NCI-H524 treated with DMSO at 0.1 percent for 48 hours (cell line): Measurements from ENCODE around the gene NOL12.
"Not testable (repeated sequence)": the region's sequence is repeated elsewhere in the genome, so short reads cannot be mapped to it uniquely, and the experiment has no call there.

Source experiments
- DNase-seq: peaks from one replicate; lab custom pipeline; 2025; lab: John Stamatoyannopoulos, UW

NOL12 gene

DNA sequence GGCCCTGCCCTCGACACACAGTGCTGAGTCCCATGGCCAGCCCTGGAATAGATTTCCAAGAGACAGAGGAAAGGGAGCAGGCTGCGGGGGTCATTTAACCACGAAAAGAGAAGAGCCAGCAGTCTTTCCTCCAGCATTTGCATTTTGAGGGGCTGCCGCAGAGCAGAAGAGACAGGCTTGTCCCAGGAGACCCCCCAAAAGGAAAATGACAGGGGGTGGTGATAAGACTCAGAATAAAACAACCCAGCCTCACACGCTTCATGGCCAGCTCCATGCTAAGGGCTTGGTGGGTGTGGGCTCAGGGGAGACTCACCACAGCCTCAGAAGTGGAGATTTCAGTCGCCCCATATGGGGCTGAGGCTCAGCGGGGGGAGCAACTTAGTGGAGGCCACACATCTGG is 27.6 kb downstream of the NOL12 start:
- DNase-seq, result no peak

- no peak for DNase-seq
These were observed 28.5 kb downstream of the NOL12 start for GRCh38 chr22:37714634-37715033.

GRCh38 chr22:37715760-37716159 is 29.6 kb downstream of the NOL12 start:
- no peak for DNase-seq

- no peak for DNase-seq
These were observed 30.6 kb downstream of the NOL12 start for GRCh38 chr22:37716708-37717107.

DNA sequence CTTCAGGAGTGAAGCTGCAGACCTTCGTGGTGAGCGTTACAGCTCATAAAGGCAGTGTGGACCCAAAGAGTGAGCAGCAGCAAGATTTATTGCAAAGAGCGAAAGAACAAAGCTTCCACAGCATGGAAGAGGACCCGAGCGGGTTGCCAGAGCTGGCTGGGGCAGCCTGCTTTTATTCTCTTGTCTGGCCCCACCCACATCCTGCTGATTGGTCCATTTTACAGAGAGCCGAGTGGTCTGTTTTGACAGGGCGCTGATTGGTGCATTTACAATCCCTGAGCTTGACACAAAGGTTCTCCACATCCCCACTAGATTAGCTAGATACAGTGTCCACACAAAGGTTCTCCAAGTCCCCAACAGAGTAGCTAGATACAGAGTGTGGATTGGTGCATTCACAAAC is 31.1 kb downstream of the NOL12 start:
- DNase-seq, result not testable (repeated sequence)

- DNase-seq, result not testable (repeated sequence)
These were observed 31.7 kb downstream of the NOL12 start for GRCh38 chr22:37717746-37718305.

DNA sequence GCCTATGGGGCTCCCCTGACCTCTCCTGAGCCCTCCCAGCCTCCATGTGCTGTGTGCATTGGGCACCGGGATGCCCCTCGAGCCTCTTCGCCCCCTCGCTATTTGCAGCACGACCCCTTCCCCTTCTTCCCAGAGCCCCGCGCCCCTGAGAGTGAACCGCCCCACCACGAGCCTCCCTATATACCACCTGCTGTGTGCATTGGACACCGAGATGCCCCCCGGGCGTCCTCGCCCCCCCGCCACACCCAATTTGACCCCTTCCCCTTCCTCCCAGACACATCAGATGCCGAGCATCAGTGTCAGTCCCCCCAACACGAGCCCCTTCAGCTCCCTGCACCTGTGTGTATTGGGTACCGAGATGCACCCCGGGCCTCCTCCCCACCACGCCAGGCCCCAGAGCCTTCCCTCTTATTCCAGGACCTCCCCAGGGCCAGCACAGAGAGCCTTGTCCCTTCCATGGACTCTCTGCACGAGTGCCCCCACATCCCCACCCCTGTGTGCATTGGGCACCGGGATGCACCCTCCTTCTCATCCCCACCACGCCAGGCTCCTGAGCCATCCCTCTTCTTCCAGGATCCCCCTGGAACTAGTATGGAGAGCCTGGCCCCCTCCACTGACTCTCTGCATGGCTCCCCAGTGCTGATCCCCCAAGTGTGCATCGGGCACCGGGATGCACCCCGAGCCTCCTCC is 39.6 kb downstream of the NOL12 start:
- DNase-seq, result no peak

DNA sequence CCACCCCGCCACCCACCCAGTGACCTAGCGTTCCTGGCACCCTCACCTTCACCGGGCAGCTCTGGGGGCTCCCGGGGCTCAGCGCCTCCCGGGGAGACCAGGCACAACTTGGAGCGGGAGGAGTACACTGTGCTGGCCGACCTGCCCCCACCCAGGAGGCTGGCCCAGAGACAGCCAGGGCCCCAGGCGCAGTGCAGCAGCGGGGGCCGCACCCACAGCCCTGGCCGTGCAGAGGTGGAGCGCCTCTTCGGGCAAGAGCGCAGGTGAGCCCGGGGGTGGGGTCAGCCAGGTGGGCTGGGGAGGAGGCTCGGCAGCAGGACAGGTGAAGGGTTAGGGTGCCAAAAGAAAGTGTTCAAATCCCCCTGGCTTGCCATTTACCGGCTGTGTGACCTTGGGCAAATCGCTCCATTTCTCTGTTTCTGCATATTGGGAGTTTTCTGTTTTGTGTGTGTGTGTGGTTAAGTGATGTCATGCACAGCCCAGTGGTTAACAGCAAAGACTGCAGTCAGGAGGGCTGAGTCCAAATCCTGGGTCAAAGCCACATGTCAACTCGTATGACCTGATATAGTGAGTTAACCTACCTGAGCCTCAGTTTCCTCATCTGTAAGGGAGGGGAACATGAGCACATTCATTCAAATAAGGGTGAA is 40.2 kb downstream of the NOL12 start:
- no peak for DNase-seq

DNA sequence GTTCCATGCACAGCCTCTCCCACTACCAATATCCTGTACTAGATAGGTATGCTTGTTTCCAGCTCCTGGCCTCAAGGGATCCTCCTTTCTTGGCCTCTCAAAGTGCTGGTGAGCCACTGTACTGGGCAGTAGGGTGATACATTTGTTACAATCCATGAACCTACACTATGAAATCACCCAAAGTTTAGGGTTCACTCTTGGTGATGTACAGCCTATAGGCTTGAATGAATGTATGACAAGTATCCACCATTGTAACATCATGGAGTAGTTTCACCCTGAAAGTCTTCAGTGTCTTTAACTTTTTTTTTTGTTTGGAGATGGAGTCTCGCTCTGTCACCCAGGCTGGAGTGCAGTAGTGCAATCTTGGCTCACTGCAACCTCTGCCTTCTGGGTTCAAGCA is 42.5 kb downstream of the NOL12 start:
- DNase-seq, result no peak

GRCh38 chr22:37731804-37732471 is 45.8 kb downstream of the NOL12 start:
- no peak for DNase-seq

DNA sequence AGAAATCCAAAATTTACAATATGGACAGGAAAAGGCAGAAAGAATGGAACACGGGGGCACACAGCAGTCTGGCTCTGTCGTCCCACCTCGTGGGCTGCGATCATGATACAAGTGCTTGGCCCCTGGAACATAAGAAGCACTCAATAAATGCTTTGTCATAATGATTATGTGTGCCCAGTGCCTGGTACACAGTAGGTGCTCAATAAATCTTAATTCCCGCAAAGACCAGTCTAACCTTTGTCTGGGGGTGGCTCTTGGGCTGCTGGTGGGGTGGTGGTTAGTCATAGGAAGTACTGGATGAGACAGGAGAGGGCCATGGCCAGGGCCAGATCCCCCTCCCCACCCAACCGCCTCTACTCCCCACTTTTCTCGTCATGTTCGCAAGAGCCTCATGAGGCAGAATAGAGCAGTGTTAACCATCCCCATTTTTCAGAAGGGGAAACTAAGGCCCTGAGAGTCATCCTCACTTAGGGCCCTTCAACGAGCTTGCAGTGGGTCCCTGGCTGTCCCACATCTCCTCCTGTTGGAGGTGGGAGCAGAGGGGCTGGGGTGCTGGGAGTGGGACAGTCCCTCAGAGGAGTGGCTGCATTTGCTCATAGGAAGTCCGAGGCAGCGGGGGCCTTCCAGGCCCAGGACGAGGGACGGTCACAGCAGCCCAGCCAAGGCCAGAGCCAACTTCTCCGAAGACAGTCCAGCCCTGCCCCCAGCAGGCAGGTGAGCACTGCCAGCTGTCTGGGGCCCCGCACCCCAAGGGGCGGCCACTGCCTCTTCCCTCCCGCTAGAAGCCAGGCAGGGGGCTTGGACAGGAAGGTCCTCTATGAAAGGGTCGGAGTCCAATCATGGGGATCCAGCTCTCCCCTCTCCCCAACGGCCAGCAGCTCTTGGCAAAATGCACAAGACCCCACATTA is 46.8 kb downstream of the NOL12 start:
- no peak for DNase-seq

- no peak for DNase-seq
These were observed 47.7 kb downstream of the NOL12 start for GRCh38 chr22:37733625-37734401.

- no peak for DNase-seq
These were observed 48.2 kb downstream of the NOL12 start for GRCh38 chr22:37734402-37734700.

DNA sequence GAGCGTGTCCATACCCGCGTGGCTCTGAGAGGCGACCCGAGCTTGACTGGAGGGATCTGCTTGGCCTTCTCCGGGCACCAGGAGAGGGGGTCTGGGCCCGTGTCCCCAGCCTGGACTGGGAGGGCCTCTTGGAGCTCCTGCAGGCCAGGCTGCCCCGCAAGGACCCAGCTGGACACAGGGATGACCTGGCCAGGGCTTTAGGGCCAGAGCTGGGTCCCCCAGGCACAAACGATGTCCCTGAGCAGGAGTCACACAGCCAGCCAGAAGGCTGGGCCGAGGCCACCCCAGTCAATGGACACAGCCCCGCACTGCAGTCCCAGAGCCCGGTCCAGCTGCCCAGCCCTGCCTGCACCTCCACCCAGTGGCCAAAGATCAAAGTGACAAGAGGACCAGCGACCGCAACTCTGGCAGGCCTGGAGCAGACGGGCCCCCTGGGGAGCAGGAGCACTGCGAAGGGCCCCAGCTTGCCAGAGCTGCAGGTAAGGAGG is 48.9 kb downstream of the NOL12 start:
- DNase-seq, result no peak

GRCh38 chr22:37739035-37739434 is 52.9 kb downstream of the NOL12 start:
- no peak for DNase-seq

DNA sequence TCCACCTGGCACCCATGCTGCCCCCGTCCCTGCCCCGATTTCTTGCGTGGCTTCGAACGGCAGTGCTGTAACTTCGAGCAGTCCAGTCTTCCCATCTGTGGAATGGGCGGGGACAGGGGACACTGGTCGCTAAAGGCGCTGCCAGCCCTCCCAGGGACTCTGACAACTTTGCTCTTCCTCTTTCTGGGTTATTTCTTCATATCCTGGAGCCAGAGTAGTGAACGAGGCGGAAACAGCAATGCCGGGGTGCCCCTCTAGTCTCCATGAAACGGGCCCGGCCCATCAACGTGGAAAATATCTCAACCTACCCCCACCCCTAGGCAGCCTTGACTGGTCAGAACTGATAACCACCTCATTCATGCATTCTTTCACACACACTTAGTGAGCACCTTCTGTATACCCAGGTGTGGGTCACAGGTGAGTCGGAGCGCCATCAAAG is 53.5 kb downstream of the NOL12 start:
- no peak for DNase-seq

GRCh38 chr22:37740455-37741311 is 54.5 kb downstream of the NOL12 start:
- DNase-seq, result no peak

DNA sequence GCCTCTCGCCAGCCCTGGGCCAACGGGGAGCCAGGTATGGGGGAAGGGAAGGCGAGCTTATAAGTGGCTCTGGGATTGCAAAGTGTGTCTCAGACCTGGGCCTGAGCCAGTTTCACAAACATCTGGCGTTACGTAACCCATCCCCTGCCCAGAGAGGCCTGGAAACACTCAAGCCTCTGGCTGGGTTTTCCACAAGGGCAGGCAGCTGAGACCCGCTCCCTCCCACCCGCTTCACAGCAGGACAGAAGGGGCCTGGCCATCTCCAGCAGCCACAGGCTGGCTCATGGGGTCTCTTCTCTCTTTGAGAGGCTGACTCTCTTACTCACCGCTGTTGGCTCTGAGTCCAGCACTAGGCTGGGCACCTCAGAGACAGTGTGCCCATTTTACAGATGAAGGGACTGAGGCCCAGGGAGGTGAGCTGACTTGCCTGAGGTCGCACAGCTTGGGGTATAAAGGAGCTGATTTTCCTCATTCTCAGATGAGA is 55.2 kb downstream of the NOL12 start:
- DNase-seq, result peak; percentile 32

GRCh38 chr22:37742376-37743171 is 56.4 kb downstream of the NOL12 start:
- DNase-seq, result no peak
